Right lobe of liver (tissue), 4 donors: ENCODE data around the gene PRRC2A.

Experiments used
- CTCF ChIP-seq, 4 donors: fragments of 200-600 bp in 3 of 4; fragments of 450-650 bp in 1 of 4; IDR thresholded peaks; one replicate each; pipeline versions ENCODE4 v1.5.1 to v1.8.0; 2016 to 2022; ENCODE audit warnings: antibody characterized with exemption in 4 of 4, mild to moderate bottlenecking in 2 of 4
- POLR2A ChIP-seq: fragments of 450-650 bp; IDR thresholded peaks from one replicate; pipeline ENCODE4 v1.6.1; 2017; ENCODE audit warnings: antibody characterized with exemption, mild to moderate bottlenecking
- donor health status: DM: no; HTN: no; CAD: no.
- donor health status: DM: no; HTN: no; CAD: no.
- donor health status: DM: no; HTN: yes; CAD: no.

- TF ChIP-seq POLR2A, result no peak
- TF ChIP-seq CTCF (IDR thresholded peaks at IDR 0.05), result no peak
These were observed 6.4 kb downstream of the PRRC2A start for GRCh38 chr6:31626952-31627351.
